ENCODE measurements around the gene MICA.
"Not testable (repeated sequence)": the region's sequence is repeated elsewhere in the genome, so short reads cannot be mapped to it uniquely, and the experiment has no call there.

Gene MICA

GRCh38 chr6:31414771-31415265, 11.4 kb downstream of the MICA start:
- DNase-seq = no peak

GRCh38 chr6:31416394-31417014, 13.1 kb downstream of the MICA start:
- no peak for DNase-seq

- no peak for DNase-seq
Measured at GRCh38 chr6:31418251-31418650, 14.9 kb downstream of the MICA start.

GRCh38 chr6:31419842-31420241, 16.4 kb downstream of the MICA start:
- no peak for DNase-seq

- no peak for DNase-seq
Measured at GRCh38 chr6:31420546-31420945, 17.2 kb downstream of the MICA start.

- no peak for DNase-seq
Measured at GRCh38 chr6:31422587-31422986, 19.2 kb downstream of the MICA start.

GRCh38 chr6:31423550-31423949, 20.2 kb downstream of the MICA start:
- no peak for DNase-seq

GRCh38 chr6:31426395-31427354, 23.3 kb downstream of the MICA start:
- DNase-seq = no peak

GRCh38 chr6:31430449-31430848, 27.1 kb downstream of the MICA start:
- no peak for DNase-seq

GRCh38 chr6:31435051-31435450, 31.7 kb downstream of the MICA start:
- DNase-seq = not testable (repeated sequence)

GRCh38 chr6:31438222-31438621, 34.8 kb downstream of the MICA start:
- no peak for DNase-seq

GRCh38 chr6:31438677-31439076, 35.3 kb downstream of the MICA start:
- no peak for DNase-seq

GRCh38 chr6:31441365-31442267, 38.2 kb downstream of the MICA start:
- DNase-seq = no peak

GRCh38 chr6:31446481-31446880, 43.1 kb downstream of the MICA start:
- DNase-seq = no peak

- DNase-seq = not testable (repeated sequence)
Measured at GRCh38 chr6:31446999-31447789, 43.8 kb downstream of the MICA start.

GRCh38 chr6:31450751-31451150, 47.4 kb downstream of the MICA start:
- DNase-seq = no peak

GRCh38 chr6:31452859-31453258, 49.5 kb downstream of the MICA start:
- no peak for DNase-seq

GRCh38 chr6:31453259-31453658, 49.9 kb downstream of the MICA start:
- DNase-seq = no peak

- not testable (repeated sequence) for DNase-seq
Measured at GRCh38 chr6:31459864-31460263, 56.5 kb downstream of the MICA start.

GRCh38 chr6:31460361-31461025, 57.1 kb downstream of the MICA start:
- no peak for DNase-seq

All from NCI-H187 treated with DMSO at 0.1 percent for 48 hours (cell line).